Omental fat pad (tissue), 4 donors: ENCODE measurements around the gene SIRPA. TPM values are rescaled to one million over a fixed set of nuclear protein-coding genes. Genes with fewer than 3 reads are reported as not detected.
"Not testable (repeated sequence)": the region's sequence is repeated elsewhere in the genome, so short reads cannot be mapped to it uniquely, and the experiment has no call there.

Source experiments
- ATAC-seq: fragments of 150-250 bp; one replicate; pipeline ENCODE4 v1.9.1; 2016; ENCODE audit warnings: mild to moderate bottlenecking, moderate library complexity; ENCODE audit not compliant: low FRiP score
- DNase-seq: peaks from one replicate; pipeline ENCODE4 v3.0.0-alpha.2; 2019; ENCODE audit warnings: low spot score
- CTCF ChIP-seq, 3 donors: fragments of 450-650 bp; IDR thresholded peaks; one replicate each; pipeline ENCODE4 v1.5.1; 2016 to 2017; ENCODE audit warnings: antibody characterized with exemption in 3 of 3, mild to moderate bottlenecking in 3 of 3, moderate library complexity in 2 of 3
- total RNA-seq, 4 donors: library from RNA; depleted of rRNA; stranded (reverse); fragments of >200 nt; gene quantifications; one replicate each; pipeline ENCODE4 v1.1.0, GENCODE V29; 2016

The SIRPA gene
- total RNA-seq, 4 donors from 2014 or later = 51.9 to 86.1 (median 77.0) TPM

GRCh38 chr20:1920826-1921225 is 25.6 kb downstream of the SIRPA start:
- ATAC-seq = no peak
- DNase-seq = no peak
- no peak for TF ChIP-seq CTCF (IDR thresholded peaks at IDR 0.05)

DNA sequence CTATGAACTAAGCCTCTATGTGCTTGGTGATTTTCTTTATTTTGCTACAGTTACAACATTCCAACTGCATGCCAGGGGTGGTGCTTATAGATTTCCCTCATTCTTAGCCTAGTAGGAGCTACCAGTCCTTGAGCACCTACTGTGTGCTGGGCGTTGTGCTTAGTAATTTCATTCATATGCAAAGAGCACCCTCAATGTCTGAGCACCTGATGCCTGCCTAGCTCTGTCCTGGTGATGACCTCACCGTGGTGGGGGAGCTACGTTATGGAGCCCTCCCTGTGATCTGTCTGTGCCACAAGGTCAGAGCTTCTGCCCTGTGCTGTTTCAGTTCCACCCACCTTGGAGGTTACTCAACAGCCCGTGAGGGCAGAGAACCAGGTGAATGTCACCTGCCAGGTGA is 26.8 kb downstream of the SIRPA start:
- not testable (repeated sequence) for ATAC-seq, DNase-seq

- ATAC-seq = no peak
- no peak for TF ChIP-seq CTCF (IDR thresholded peaks at IDR 0.05)
These were observed 27.6 kb downstream of the SIRPA start for GRCh38 chr20:1922786-1923185.

GRCh38 chr20:1924910-1925861 is 30.0 kb downstream of the SIRPA start:
- ATAC-seq = no peak
- DNase-seq = no peak
- no peak for TF ChIP-seq CTCF (IDR thresholded peaks at IDR 0.05)

More at GRCh38 chr20:1922786-1923185, 27.6 kb downstream of the SIRPA start:
- no peak for DNase-seq

DNA sequence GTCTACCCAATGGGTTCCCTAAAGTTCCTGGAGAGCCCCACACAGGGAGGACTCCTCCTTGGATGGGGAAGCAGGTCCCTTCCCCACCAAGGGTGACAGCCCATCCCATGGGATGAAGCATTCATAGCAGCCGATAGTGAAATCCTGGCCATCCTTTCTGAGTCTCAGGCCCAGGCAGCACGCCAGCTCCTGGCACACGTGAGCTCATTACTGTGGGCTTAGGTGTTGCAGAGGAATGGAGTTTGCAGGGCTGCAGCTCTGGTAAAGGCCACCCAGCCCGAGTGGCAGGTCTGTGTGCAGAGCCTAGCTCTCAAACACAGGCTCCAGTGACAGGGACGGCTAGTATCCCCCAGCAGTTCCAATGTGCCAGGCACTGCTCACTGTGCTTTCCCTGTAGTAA is 31.0 kb downstream of the SIRPA start:
- no peak for TF ChIP-seq CTCF (IDR thresholded peaks at IDR 0.05)
- ATAC-seq (no peak), DNase-seq (no peak)

- no peak for ATAC-seq
These were observed 32.0 kb downstream of the SIRPA start for GRCh38 chr20:1927217-1927616.

DNA sequence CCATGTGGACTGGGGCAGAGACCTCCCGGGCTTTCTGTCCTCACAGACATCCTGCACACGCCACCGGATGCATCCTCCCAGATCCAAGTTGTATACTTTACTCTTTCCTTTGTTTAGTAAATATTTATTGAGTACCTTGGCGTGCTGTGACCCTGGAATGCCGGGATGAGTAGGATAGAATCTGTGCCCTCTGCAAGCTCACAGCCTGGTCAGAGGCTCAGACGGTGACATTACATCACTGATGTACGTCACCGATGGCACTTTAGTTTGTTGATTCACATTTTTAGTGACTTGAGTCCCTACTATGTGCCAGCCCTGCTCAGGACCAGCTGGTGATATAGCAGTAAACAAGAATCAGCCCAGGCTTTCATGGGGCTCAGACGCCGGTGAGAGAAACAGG is 32.9 kb downstream of the SIRPA start:
- no peak for TF ChIP-seq CTCF (IDR thresholded peaks at IDR 0.05)
- ATAC-seq (no peak), DNase-seq (no peak)

More at GRCh38 chr20:1927217-1927616, 32.0 kb downstream of the SIRPA start:
- no peak for DNase-seq
- no peak for TF ChIP-seq CTCF (IDR thresholded peaks at IDR 0.05)
